ENCODE results near the gene CMIP. TPM values are rescaled to one million over a fixed set of nuclear protein-coding genes. Genes with fewer than 3 reads are reported as not detected.

Gene CMIP
- total RNA-seq, 4 donors from 2014 or later = 17.1 to 60.5 (median 39.7) TPM

DNA sequence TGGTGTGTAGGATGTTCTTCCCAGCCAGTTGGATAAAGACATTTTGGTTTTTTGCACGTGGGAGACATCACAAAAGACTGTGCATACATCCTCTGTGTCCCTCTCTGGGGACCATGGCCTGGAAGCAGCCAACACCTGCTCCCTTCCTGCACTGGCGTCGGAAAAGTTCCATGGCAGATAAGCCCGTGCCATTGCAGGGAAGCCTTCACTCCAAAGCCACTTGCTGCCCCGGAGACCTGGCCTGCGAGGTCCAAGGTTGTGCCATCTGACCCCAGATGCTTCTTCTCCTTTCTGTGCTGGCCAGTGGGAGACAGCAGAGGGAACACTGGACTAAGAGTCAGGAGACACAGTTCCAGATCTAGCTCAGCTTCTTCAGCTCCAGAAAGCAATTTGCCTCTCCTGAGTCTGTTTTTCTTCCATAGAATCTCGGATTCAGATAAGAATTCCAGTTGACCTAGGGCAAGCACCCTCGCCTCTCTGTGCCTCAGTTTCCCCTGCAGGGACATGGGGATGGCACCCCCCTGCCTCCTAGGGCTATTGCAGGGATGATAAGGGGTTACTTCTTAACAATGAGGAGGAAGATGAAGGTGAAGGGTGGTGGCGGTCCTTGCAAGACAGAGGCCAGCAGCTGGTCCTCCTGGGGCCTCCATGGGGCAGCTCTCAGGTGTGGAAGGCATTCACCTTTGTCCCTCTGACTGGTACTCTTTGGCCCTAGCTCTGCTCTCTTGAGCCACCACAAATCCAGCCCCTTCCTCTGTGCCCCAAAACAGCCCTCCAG, 134.2 kb downstream of the CMIP start:
- Histone ChIP-seq H3K27me3 (no peaks in the 10 kb centered on the region), H3K27ac (peak overlapping the region in 2 of 4 donors; percentile 13 to 91), H3K9me3 (no peaks in the 10 kb centered on the region), H3K36me3 (peaks cover 0 to 7% (median 0%) of the 10 kb centered on the region in 3 donors), H3K4me3 (no peak overlapping the region), H3K4me1 (peaks cover 37 to 65% (median 44%) of the 10 kb centered on the region in 3 donors)
- TF ChIP-seq, protein P1, sequence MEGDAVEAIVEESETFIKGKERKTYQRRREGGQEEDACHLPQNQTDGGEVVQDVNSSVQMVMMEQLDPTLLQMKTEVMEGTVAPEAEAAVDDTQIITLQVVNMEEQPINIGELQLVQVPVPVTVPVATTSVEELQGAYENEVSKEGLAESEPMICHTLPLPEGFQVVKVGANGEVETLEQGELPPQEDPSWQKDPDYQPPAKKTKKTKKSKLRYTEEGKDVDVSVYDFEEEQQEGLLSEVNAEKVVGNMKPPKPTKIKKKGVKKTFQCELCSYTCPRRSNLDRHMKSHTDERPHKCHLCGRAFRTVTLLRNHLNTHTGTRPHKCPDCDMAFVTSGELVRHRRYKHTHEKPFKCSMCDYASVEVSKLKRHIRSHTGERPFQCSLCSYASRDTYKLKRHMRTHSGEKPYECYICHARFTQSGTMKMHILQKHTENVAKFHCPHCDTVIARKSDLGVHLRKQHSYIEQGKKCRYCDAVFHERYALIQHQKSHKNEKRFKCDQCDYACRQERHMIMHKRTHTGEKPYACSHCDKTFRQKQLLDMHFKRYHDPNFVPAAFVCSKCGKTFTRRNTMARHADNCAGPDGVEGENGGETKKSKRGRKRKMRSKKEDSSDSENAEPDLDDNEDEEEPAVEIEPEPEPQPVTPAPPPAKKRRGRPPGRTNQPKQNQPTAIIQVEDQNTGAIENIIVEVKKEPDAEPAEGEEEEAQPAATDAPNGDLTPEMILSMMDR (IDR thresholded peaks at IDR 0.05) = no peak
- TF ChIP-seq POLR2A (IDR thresholded peaks at IDR 0.05) = no peak
- intact Hi-C loops (cut with DNase I) = no loop called here
- DNase-seq = no peak
- 75 to 81% methylated on average over 3 to 6 of the region's 9 CpGs for WGBS, 2 donors

DNA sequence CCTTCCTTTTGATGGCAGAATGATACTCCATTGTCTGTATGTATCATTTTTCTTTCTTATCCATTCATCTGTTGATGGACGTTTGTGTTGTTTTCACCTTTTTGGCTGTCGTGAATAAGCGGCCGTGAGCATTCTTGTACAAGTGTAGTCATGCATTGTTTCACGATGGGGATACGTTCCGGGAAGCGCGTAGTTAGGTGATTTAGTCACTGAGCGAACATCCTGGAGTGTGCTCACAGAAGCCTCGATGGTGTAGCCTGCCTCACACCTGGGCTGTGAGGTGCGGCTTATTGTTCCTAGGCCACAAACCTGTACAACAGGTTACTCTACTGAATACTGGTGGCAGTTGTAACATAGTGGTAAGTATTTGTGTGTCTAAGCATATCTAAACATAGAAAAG, 136.5 kb downstream of the CMIP start:
- Histone ChIP-seq H3K27me3 (no peaks in the 10 kb centered on the region), H3K4me1 (peaks cover 31 to 69% (median 51%) of the 10 kb centered on the region in 3 donors), H3K4me3 (no peak overlapping the region), H3K9me3 (no peaks in the 10 kb centered on the region), H3K36me3 (peaks cover 0 to 7% (median 0%) of the 10 kb centered on the region in 3 donors), H3K27ac (peak overlapping the region; percentile 88 to 93 (median 92))
- no peak for DNase-seq
- 30 to 54% methylated on average over 10 to 11 of the region's 12 CpGs for WGBS, 2 donors
- TF ChIP-seq POLR2A (IDR thresholded peaks at IDR 0.05) = no peak
- TF ChIP-seq, protein P1 (IDR thresholded peaks at IDR 0.05) = no peak
- intact Hi-C loops (cut with DNase I) = no loop called here

DNA sequence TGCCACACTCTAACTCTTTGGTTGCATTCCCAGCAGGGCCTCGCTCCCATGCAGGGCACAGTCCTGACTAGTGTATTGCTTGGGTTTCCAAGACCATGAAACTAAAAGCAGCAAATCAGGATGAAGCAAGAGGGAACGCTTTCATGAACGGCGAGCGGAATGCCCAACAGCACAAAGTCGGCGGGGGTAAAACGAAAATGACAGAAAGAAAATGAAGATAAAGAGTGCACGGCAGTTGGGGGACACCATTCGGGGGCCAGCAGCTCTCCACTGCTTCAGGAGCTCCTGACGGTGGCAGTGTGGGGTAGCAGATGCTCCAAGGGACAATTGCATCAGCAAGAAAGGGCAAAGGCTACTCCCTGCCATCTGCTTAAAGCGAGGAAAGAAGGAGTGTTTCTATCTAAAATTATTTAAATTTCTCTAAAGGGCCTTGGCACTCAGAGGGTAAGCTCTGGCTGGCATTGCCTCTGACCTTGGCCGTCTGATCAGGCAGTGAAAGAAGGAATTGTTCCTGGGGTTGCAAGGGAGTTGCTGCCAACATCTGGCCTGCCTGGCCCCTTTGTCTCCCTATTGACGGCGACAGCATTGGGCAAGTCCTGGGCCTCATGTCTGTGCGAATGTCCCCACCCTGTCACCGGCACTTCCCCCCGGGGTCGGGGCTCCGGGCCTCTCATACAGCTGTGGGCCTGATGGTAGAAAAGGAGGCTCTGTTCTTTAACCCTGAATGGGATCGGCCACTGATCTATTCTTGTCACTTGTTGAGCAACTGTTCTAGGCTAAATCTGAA, 138.2 kb downstream of the CMIP start:
- H3K36me3 ChIP-seq = peaks cover 0 to 11% (median 0%) of the 10 kb centered on the region in 3 donors
- TF ChIP-seq POLR2A (IDR thresholded peaks at IDR 0.05) = no peak
- TF ChIP-seq, protein P1 (IDR thresholded peaks at IDR 0.05) = peak in 1 of 6 experiments; percentile 24
- no peak for DNase-seq
- intact Hi-C loops (cut with DNase I) = no loop called here
- H3K4me1 ChIP-seq = peaks cover 31 to 76% (median 51%) of the 10 kb centered on the region in 3 donors
- WGBS, 2 donors = 71 to 94% methylated on average over 12 to 16 of the region's 21 CpGs
- H3K9me3 ChIP-seq = no peaks in the 10 kb centered on the region
- no peak overlapping the region for H3K4me3 ChIP-seq
- no peaks in the 10 kb centered on the region for H3K27me3 ChIP-seq
- H3K27ac ChIP-seq = peak overlapping the region; percentile 88 to 93 (median 92)

DNA sequence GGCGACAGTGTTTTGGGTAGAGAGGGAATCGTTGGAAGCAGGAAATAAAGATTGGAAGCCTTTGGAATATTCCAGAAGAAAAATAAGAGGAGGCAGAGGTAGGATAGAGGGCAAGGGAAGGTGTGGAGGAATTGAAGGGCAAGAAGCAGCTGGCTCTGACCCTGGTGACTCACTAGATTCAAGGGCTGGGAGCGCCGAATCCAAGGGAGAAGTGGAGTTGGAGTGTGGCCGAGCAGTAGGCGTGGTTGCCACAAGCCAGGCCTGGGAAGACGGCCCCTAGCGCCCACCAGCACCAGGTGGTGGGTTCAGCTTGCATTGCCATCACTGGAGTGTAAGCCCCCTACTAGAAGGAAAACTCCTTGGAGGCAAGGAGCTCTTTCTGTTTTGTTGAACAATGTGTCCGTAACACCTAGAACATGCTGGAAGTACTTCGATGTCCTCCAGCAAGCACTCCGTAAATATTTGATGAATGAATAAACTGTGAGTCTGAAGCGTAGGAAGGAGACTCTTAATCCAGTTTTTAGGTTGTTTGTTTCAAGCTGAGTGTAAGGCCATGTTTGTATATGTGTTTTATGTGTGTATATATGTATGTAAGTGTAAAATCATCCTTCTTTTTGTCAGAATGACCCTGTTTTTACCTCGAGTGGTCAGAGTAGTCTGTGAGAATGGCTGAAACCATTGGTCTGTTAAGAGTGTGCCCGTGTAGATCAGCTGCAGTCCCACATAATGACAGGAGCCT, 139.5 kb downstream of the CMIP start:
- no peak for TF ChIP-seq POLR2A (IDR thresholded peaks at IDR 0.05)
- TF ChIP-seq, protein P1 (IDR thresholded peaks at IDR 0.05) = no peak
- no peak for DNase-seq
- 36 to 44% methylated on average over 14 of the region's 14 CpGs for WGBS, 2 donors
- Histone ChIP-seq H3K9me3 (no peaks in the 10 kb centered on the region), H3K4me1 (peaks cover 31 to 76% (median 51%) of the 10 kb centered on the region in 3 donors), H3K27me3 (no peaks in the 10 kb centered on the region), H3K27ac (peak overlapping the region; percentile 88 to 93 (median 92)), H3K36me3 (peaks cover 0 to 17% (median 0%) of the 10 kb centered on the region in 3 donors), H3K4me3 (peak overlapping the region in 1 of 4 donors; percentile 16)
- intact Hi-C loops (cut with DNase I) = no loop called here

Measured in esophagus squamous epithelium (tissue), 5 donors.